Endothelial cell of umbilical vein (primary cell): ENCODE measurements around the gene SDSL. TPM values are rescaled to one million over a fixed set of nuclear protein-coding genes. Genes with fewer than 3 reads are reported as not detected.

Source experiments
- BruUV-seq: library from RNA; stranded (reverse); fragments of 400-500 nt; replicated peaks from 2 replicates; lab custom pipeline; 2021; lab: Mats Ljungman, UMichigan
- CTCF ChIA-PET: fragments of 300-600, 350-600 bp; sonication (Branson Sonifier 250); formaldehyde crosslinking; loops from one replicate; lab custom pipeline; 2021; ENCODE audit warnings: antibody characterized with exemption, inconsistent platforms; lab: Charles Lee
- POLR2A ChIA-PET: fragments of 300-600, 350-600 bp; sonication (Branson Sonifier 250); formaldehyde crosslinking; loops from one replicate; lab custom pipeline; 2021; ENCODE audit warnings: antibody characterized with exemption, inconsistent platforms; lab: Charles Lee
- DNase-seq: peaks from one replicate; pipeline ENCODE4 v3.0.0-alpha.2; 2011; ENCODE audit warnings: low read depth, low spot score
- FAIRE-seq: peaks from 2 replicates; lab custom pipeline; 2011; peaks lifted over from hg19 to GRCh38; lab: Jason Lieb, UNC
- H2AFZ ChIP-seq: 2 replicates; pipeline ENCODE4 v1.6.0; 2012; ENCODE audit warnings: low read depth, low read length, control low read depth, inconsistent platforms
- H3K27ac ChIP-seq: 2 replicates; pipeline ENCODE4 v1.5.1; 2011; ENCODE audit warnings: low read depth, mild to moderate bottlenecking, control low read depth, low read length, moderate library complexity; ENCODE audit not compliant: insufficient read depth
- H3K27me3 ChIP-seq, 2 experiments: 2 replicates each; pipeline versions ENCODE4 v1.6.0 to v1.6.1; 2011; ENCODE audit warnings: low read length in 2 of 2, mixed read lengths in 1 of 2; ENCODE audit not compliant: control insufficient read depth in 2 of 2, insufficient read depth in 2 of 2
- H3K36me3 ChIP-seq, 2 experiments: 2 replicates in 1 of 2; 3 replicates in 1 of 2; pipeline ENCODE4 v1.5.1; 2011; ENCODE audit warnings: low read length in 2 of 2, mild to moderate bottlenecking in 1 of 2, moderate library complexity in 1 of 2; ENCODE audit not compliant: control insufficient read depth in 2 of 2, insufficient read depth in 2 of 2; ENCODE audit errors: extremely low read depth in 1 of 2
- H3K4me1 ChIP-seq: 3 replicates; pipeline ENCODE4 v1.5.1; 2011; ENCODE audit warnings: mild to moderate bottlenecking, low read length; ENCODE audit not compliant: control insufficient read depth, insufficient read depth; ENCODE audit errors: extremely low read depth
- H3K4me2 ChIP-seq: 2 replicates; pipeline ENCODE4 v1.6.1; 2011; ENCODE audit warnings: low read length, control low read depth, mixed read lengths; ENCODE audit not compliant: insufficient read depth
- H3K4me3 ChIP-seq, 3 experiments: fragments of 200-600 bp in 1 of 3; sonication (generic), shearing (Covaris generic) in 1 of 3; replicated peaks in 1 of 3; 2 replicates each; pipeline ENCODE4 v1.5.1; 2011 to 2016; ENCODE audit warnings: control low read depth in 3 of 3, low read length in 3 of 3, mild to moderate bottlenecking in 2 of 3, inconsistent platforms in 1 of 3, low read depth in 1 of 3, moderate library complexity in 1 of 3; ENCODE audit not compliant: insufficient read depth in 1 of 3
- H3K79me2 ChIP-seq: 2 replicates; pipeline ENCODE4 v1.6.0; 2012; ENCODE audit warnings: low read length, inconsistent platforms; ENCODE audit not compliant: control insufficient read depth, insufficient read depth
- H3K9ac ChIP-seq: replicated peaks from 2 replicates; pipeline ENCODE3; 2011; ENCODE audit warnings: low read length, control low read depth; ENCODE audit not compliant: insufficient read depth; ENCODE audit errors: extremely low read depth
- H3K9me1 ChIP-seq: replicated peaks from 3 replicates; pipeline ENCODE4 v1.6.0; 2011; ENCODE audit warnings: mild to moderate bottlenecking, low read length; ENCODE audit not compliant: control insufficient read depth, insufficient read depth; ENCODE audit errors: extremely low read depth
- H3K9me3 ChIP-seq: replicated peaks from 2 replicates; pipeline ENCODE4 v1.5.1; 2012; ENCODE audit warnings: low read length, inconsistent platforms; ENCODE audit not compliant: control insufficient read depth, insufficient read depth
- H4K20me1 ChIP-seq: replicated peaks from 2 replicates; pipeline ENCODE3; 2011; ENCODE audit warnings: mild to moderate bottlenecking, low read length; ENCODE audit not compliant: control insufficient read depth, insufficient read depth; ENCODE audit errors: extremely low read depth
- GATA2 ChIP-seq: IDR thresholded peaks from 2 replicates; pipeline ENCODE4 v1.7.0; 2011; ENCODE audit warnings: low read depth, mild to moderate bottlenecking, moderate library complexity, mixed read lengths, low read length; ENCODE audit not compliant: insufficient read length, insufficient read depth
- JUN ChIP-seq: IDR thresholded peaks from 2 replicates; pipeline ENCODE4 v1.6.1; 2011; ENCODE audit warnings: borderline replicate concordance, low read depth; ENCODE audit not compliant: insufficient read length, insufficient read depth
- MAX ChIP-seq: IDR thresholded peaks from 2 replicates; pipeline ENCODE4 v1.6.1; 2011; ENCODE audit not compliant: insufficient read depth, insufficient read length
- MYC ChIP-seq: IDR thresholded peaks from one replicate; pipeline ENCODE4 v1.6.1; 2011; ENCODE audit warnings: mild to moderate bottlenecking, low read depth, low read length
- POLR2A ChIP-seq: IDR thresholded peaks from 2 replicates; pipeline ENCODE4 v1.6.1; 2012; ENCODE audit warnings: low read depth, mild to moderate bottlenecking, control low read depth, low read length
- POLR2AphosphoS5 ChIP-seq: IDR thresholded peaks from 2 replicates; pipeline ENCODE4 v1.6.1; 2012; ENCODE audit warnings: low read depth, mild to moderate bottlenecking, control low read depth, low read length, moderate library complexity; ENCODE audit not compliant: insufficient read depth
- dilution Hi-C: fragments of 300-500 bp; cut with MboI; formaldehyde crosslinking; loops from one replicate; pipeline ENCODE4 v1.15.0; 2019; ENCODE audit warnings: low sequenced_read_pairs; ENCODE audit not compliant: extremely low pct_ligation_motif_present
- intact Hi-C: fragments of 100-400 bp; cut with micrococcal nuclease; formaldehyde crosslinking; loops from one replicate; pipeline ENCODE4 v1.10.0; 2022
- polyA plus RNA-seq, 4 experiments: library from polyadenylated mRNA; depleted of rRNA in 3 of 4; stranded (reverse) in 3 of 4; unstranded in 1 of 4; fragments of >200 nt; gene quantifications; 2 replicates each; pipeline versions ENCODE4 v1.2.1 to v1.2.3, GENCODE V29; 2011 to 2012; ENCODE audit warnings: missing spikeins in 1 of 4
- total RNA-seq: library from RNA; stranded (reverse); gene quantifications from 2 replicates; pipeline ENCODE4 v1.2.3, GENCODE V29; 2021
- TF ChIP-seq, protein P1 (sequence below), 2 donors: IDR thresholded peaks; 1 replicate in 1 of 2; 2 replicates in 1 of 2; pipeline ENCODE4 v1.5.1; 2011; ENCODE audit warnings: low read length in 2 of 2, mild to moderate bottlenecking in 2 of 2, moderate library complexity in 2 of 2, control low read depth in 1 of 2, inconsistent platforms in 1 of 2, low read depth in 1 of 2; ENCODE audit not compliant: insufficient read depth in 1 of 2; ENCODE audit errors: extremely low read depth in 1 of 2

The SDSL gene
- total and polyA plus RNA-seq, 2 donors (not counting 3 experiments of a cell fraction or from before 2014, with no cell fraction given): 5.7 to 16.9 TPM

DNA sequence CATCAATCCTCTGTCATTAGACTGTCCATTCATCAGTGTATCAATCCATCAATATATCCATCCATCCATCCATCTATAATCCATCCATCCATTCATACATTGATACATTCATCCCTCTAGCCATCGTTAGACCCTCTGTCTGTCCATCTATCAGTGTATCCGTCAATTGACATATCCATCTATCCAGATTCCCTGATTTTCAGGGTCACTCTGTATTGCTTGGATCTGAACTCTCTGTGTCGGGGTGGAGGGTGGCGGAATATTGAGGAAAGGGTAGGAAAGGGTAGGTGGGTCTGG, 17.1 kb downstream of the SDSL start:
- no peaks in the 10 kb centered on the region for H3K4me1 ChIP-seq
- H3K9me1 ChIP-seq: no peaks in the 10 kb centered on the region
- no peaks in the 10 kb centered on the region for H4K20me1 ChIP-seq
- H3K4me2 ChIP-seq: no peak overlapping the region
- H3K4me3 ChIP-seq: no peak overlapping the region
- no peaks in the 10 kb centered on the region for H3K79me2 ChIP-seq
- intact Hi-C loops: no loop called here
- DNase-seq (no peak), FAIRE-seq (no peak)
- TF ChIP-seq GATA2: no peak
- TF ChIP-seq POLR2A: no peak
- TF ChIP-seq MAX: no peak
- TF ChIP-seq, protein P1, sequence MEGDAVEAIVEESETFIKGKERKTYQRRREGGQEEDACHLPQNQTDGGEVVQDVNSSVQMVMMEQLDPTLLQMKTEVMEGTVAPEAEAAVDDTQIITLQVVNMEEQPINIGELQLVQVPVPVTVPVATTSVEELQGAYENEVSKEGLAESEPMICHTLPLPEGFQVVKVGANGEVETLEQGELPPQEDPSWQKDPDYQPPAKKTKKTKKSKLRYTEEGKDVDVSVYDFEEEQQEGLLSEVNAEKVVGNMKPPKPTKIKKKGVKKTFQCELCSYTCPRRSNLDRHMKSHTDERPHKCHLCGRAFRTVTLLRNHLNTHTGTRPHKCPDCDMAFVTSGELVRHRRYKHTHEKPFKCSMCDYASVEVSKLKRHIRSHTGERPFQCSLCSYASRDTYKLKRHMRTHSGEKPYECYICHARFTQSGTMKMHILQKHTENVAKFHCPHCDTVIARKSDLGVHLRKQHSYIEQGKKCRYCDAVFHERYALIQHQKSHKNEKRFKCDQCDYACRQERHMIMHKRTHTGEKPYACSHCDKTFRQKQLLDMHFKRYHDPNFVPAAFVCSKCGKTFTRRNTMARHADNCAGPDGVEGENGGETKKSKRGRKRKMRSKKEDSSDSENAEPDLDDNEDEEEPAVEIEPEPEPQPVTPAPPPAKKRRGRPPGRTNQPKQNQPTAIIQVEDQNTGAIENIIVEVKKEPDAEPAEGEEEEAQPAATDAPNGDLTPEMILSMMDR (IDR thresholded peaks at IDR 0.05; ENCODE audit: extremely low read depth in 1 of 2, insufficient read depth in 1 of 2, low read depth in 1 of 2, low read length in 2 of 2): no peak
- TF ChIP-seq MYC: no peak
- no peak for TF ChIP-seq POLR2AphosphoS5
- no peak for TF ChIP-seq JUN
- H3K27ac ChIP-seq: no peak overlapping the region
- dilution Hi-C loops: no loop called here
- H2AFZ ChIP-seq: no peak overlapping the region
- CTCF ChIA-PET: interaction anchor here (2.4 kb wide), 1 partner anchor 473 kb away, joined by 10 read pairs; no protein-coding TSS in a partner anchor
- peaks cover 0 to 2% of the 10 kb centered on the region in 2 experiments for H3K27me3 ChIP-seq
- no TSS peak for BruUV-seq
- POLR2A ChIA-PET: no interaction called here
- no peak overlapping the region for H3K9ac ChIP-seq
- H3K9me3 ChIP-seq: no peaks in the 10 kb centered on the region
- no peaks in the 10 kb centered on the region for H3K36me3 ChIP-seq
